OCI-LY1 (cell line): Measurements from ENCODE around the gene LPIN1.
"Not testable (repeated sequence)": the region's sequence is repeated elsewhere in the genome, so short reads cannot be mapped to it uniquely, and the experiment has no call there.

ENCODE experiments used
- H2AFZ ChIP-seq: fragments of 200-600 bp; sonication (generic), shearing (Covaris generic); 2 replicates; pipeline ENCODE4 v1.6.0; 2014; ENCODE audit warnings: antibody characterized with exemption, mild to moderate bottlenecking, low read length
- H3F3A ChIP-seq: fragments of 200-600 bp; sonication (generic), shearing (Covaris generic); 2 replicates; pipeline ENCODE4 v1.6.0; 2014; ENCODE audit warnings: mild to moderate bottlenecking, antibody characterized with exemption, low read length, moderate library complexity; ENCODE audit not compliant: insufficient read depth
- H3K27ac ChIP-seq: fragments of 200-600 bp; sonication (generic); 2 replicates; pipeline ENCODE4 v1.5.1; 2014; ENCODE audit warnings: low read length, mixed run types, mild to moderate bottlenecking, low read depth; ENCODE audit not compliant: poor library complexity, severe bottlenecking
- H3K27me3 ChIP-seq: fragments of 200-600 bp; sonication (generic); 2 replicates; pipeline ENCODE4 v1.6.0; 2014; ENCODE audit warnings: antibody characterized with exemption, mild to moderate bottlenecking, low read length, moderate library complexity; ENCODE audit not compliant: insufficient read depth
- H3K36me3 ChIP-seq: fragments of 200-600 bp; sonication (generic); 2 replicates; pipeline ENCODE4 v1.6.1; 2014; ENCODE audit warnings: mild to moderate bottlenecking, antibody characterized with exemption, low read length, moderate library complexity, mixed read lengths; ENCODE audit not compliant: insufficient read depth
- H3K4me1 ChIP-seq: fragments of 200-600 bp; sonication (generic); 2 replicates; pipeline ENCODE4 v1.5.1; 2014; ENCODE audit warnings: mild to moderate bottlenecking, low read length, moderate library complexity; ENCODE audit not compliant: insufficient read depth, severe bottlenecking
- H3K4me2 ChIP-seq: fragments of 200-600 bp; sonication (generic), shearing (Covaris generic); 2 replicates; pipeline ENCODE4 v1.6.1; 2014; ENCODE audit warnings: low read length
- H3K4me3 ChIP-seq: fragments of 200-600 bp; sonication (generic); 2 replicates; pipeline ENCODE4 v1.5.1; 2014; ENCODE audit warnings: low read length, low read depth, mild to moderate bottlenecking, mixed read lengths; ENCODE audit not compliant: poor library complexity, severe bottlenecking
- H3K79me2 ChIP-seq: fragments of 200-600 bp; shearing (Covaris generic); 2 replicates; pipeline ENCODE4 v1.6.1; 2016; ENCODE audit warnings: mixed run types, low read length, mixed read lengths; ENCODE audit not compliant: insufficient read depth
- H3K9ac ChIP-seq: fragments of 200-600 bp; sonication (generic), shearing (Covaris generic); 2 replicates; pipeline ENCODE4 v1.6.1; 2014; ENCODE audit warnings: mild to moderate bottlenecking, low read length, mixed read lengths
- H3K9me2 ChIP-seq: fragments of 200-600 bp; sonication (generic), shearing (Covaris generic); 2 replicates; pipeline ENCODE4 v1.6.1; 2014; ENCODE audit warnings: low read depth, mild to moderate bottlenecking, low read length, mixed read lengths
- H3K9me3 ChIP-seq: fragments of 200-600 bp; shearing (Covaris generic); 2 replicates; pipeline ENCODE4 v1.6.1; 2014; ENCODE audit warnings: low read length, mixed read lengths
- H4K20me1 ChIP-seq: fragments of 200-600 bp; sonication (generic), shearing (Covaris generic); 2 replicates; pipeline ENCODE4 v1.6.0; 2016; ENCODE audit warnings: mild to moderate bottlenecking, low read length; ENCODE audit not compliant: insufficient read depth
- EZH2 ChIP-seq: fragments of 200-600 bp; sonication (generic), shearing (Covaris generic); IDR thresholded peaks from 2 replicates; pipeline ENCODE4 v1.8.0; 2017; ENCODE audit warnings: borderline replicate concordance, mixed run types, mild to moderate bottlenecking, antibody characterized with exemption, low read length, moderate library complexity, mixed read lengths
- TF ChIP-seq, protein P1 (sequence below): fragments of 200-600 bp; sonication (generic), shearing (Covaris generic); IDR thresholded peaks from 2 replicates; pipeline ENCODE4 v1.5.1; 2017; ENCODE audit warnings: mild to moderate bottlenecking, antibody characterized with exemption, low read length, moderate library complexity, mixed read lengths

The LPIN1 gene

DNA sequence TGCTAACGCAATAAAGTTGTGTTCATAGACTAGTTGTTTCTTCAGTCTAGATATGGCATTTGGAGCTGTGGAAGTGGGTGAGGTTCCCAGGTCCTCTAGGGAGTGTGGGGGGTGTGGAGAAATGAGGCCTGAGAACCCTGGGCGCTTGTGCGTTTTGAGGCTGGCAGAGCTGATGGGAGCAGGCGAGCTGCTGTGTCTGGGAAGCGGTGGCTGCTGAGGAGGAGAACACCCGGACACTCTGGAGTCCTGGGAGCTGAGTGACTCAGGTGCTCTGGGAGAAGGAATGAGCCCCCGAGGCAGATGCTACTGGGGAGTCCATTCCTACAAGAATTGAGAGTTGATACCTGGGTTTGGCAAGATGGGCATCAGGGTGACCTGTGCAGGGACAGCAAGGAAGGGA, 67.5 kb downstream of the LPIN1 start:
- Histone ChIP-seq H4K20me1 (no peaks in the 10 kb centered on the region), H3K9me3 (no peaks in the 10 kb centered on the region), H3K4me3 (no peak overlapping the region), H3K27ac (no peak overlapping the region), H3K27me3 (no peaks in the 10 kb centered on the region), H3K4me2 (no peak overlapping the region), H3K4me1 (no peaks in the 10 kb centered on the region), H3K79me2 (no peaks in the 10 kb centered on the region), H3K9me2 (no peaks in the 10 kb centered on the region), H3K9ac (no peak overlapping the region), H2AFZ (no peak overlapping the region), H3F3A (no peaks in the 10 kb centered on the region), H3K36me3 (peaks cover 36% of the 10 kb centered on the region)
- TF ChIP-seq, protein P1, sequence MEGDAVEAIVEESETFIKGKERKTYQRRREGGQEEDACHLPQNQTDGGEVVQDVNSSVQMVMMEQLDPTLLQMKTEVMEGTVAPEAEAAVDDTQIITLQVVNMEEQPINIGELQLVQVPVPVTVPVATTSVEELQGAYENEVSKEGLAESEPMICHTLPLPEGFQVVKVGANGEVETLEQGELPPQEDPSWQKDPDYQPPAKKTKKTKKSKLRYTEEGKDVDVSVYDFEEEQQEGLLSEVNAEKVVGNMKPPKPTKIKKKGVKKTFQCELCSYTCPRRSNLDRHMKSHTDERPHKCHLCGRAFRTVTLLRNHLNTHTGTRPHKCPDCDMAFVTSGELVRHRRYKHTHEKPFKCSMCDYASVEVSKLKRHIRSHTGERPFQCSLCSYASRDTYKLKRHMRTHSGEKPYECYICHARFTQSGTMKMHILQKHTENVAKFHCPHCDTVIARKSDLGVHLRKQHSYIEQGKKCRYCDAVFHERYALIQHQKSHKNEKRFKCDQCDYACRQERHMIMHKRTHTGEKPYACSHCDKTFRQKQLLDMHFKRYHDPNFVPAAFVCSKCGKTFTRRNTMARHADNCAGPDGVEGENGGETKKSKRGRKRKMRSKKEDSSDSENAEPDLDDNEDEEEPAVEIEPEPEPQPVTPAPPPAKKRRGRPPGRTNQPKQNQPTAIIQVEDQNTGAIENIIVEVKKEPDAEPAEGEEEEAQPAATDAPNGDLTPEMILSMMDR = no peak
- TF ChIP-seq EZH2 = no peak

DNA sequence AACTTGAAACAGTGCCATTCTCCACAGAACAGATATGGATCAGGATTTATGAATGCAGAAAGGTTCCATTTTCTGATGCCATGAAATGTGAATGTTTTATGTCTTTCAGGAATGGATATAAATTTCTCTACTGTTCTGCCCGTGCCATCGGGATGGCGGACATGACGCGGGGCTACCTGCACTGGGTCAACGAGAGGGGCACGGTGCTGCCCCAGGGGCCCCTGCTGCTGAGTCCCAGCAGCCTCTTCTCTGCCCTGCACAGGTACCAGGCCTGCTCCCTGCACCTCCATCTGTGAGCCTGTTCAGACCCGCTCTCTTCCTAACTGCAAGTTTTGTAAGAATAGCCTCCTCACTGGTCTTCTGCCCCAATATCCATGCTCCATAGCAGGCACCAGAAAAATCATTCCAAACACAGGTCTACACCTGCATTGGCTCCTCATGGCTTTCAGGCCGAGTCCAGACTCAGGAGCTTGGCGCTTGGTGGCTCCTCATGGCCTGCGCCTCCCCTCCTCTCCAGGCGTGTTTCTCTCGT, 68.6 kb downstream of the LPIN1 start:
- Histone ChIP-seq H3K4me3 (no peak overlapping the region), H3K4me1 (no peaks in the 10 kb centered on the region), H3K79me2 (no peaks in the 10 kb centered on the region), H3F3A (no peaks in the 10 kb centered on the region), H3K9me2 (no peaks in the 10 kb centered on the region), H3K36me3 (peaks cover 45% of the 10 kb centered on the region), H2AFZ (no peak overlapping the region), H3K9me3 (no peaks in the 10 kb centered on the region), H3K9ac (no peak overlapping the region), H3K27me3 (no peaks in the 10 kb centered on the region), H3K4me2 (no peak overlapping the region), H4K20me1 (no peaks in the 10 kb centered on the region), H3K27ac (no peak overlapping the region)
- no peak for TF ChIP-seq EZH2
- TF ChIP-seq, protein P1 = no peak

DNA sequence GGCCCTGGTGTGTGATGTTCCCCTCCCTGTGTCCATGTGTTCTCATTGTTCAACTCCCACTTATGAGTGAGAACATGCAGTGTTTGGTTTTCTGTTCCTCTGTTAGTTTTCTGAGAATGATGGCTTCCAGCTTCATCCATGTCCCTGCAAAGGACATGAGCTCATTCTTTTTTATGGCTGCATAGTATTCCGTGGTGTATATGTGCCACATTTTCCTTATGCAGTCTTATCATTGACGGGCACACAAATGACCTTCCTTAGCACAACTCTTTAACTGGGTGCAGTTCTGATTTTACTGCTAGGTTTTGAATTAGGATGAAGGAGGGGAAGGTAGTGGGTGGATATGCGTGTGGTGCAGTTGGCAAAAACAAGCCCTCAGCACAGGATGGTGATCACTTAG, 70.5 kb downstream of the LPIN1 start:
- H3K9me2 ChIP-seq, H3K27me3 ChIP-seq, H3K9ac ChIP-seq, H4K20me1 ChIP-seq, H3K9me3 ChIP-seq, H3K4me2 ChIP-seq, H2AFZ ChIP-seq, H3K79me2 ChIP-seq, H3K4me1 ChIP-seq, H3K4me3 ChIP-seq, H3F3A ChIP-seq, H3K27ac ChIP-seq: not testable (repeated sequence)
- H3K36me3 ChIP-seq = peaks cover 61% of the 10 kb centered on the region

DNA sequence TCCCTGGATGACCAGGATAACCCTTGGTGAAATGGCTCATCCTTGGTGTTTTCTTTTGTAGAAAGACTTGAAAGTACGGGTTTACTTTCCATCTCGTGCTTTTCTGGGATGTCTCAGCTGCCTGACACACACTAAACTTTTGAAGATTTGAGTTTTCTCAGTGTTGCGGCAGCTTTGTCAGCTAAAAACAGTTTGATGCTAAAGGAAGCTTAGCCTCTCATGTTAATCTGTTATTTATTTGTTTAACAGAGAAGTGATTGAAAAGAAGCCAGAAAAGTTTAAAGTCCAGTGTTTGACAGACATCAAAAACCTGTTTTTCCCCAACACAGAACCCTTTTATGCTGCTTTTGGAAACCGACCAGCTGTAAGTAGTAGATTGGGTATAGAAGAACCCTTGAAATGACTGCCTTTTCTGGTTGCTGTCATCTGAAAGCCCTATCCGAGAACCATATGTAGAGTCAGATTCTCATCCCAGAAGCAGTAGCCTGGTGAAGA, 72.8 kb downstream of the LPIN1 start:
- H3K9ac ChIP-seq = no peak overlapping the region
- TF ChIP-seq EZH2 = no peak
- TF ChIP-seq, protein P1 = no peak
- peaks cover 83% of the 10 kb centered on the region for H3K36me3 ChIP-seq
- H3K27me3 ChIP-seq = no peaks in the 10 kb centered on the region
- H2AFZ ChIP-seq = no peak overlapping the region
- no peaks in the 10 kb centered on the region for H4K20me1 ChIP-seq
- H3F3A ChIP-seq = no peaks in the 10 kb centered on the region
- no peak overlapping the region for H3K27ac ChIP-seq
- no peaks in the 10 kb centered on the region for H3K9me3 ChIP-seq
- no peaks in the 10 kb centered on the region for H3K9me2 ChIP-seq
- H3K79me2 ChIP-seq = no peaks in the 10 kb centered on the region
- no peak overlapping the region for H3K4me3 ChIP-seq
- H3K4me1 ChIP-seq = no peaks in the 10 kb centered on the region
- H3K4me2 ChIP-seq = no peak overlapping the region
